ENCODE results near the gene PPP1R14C.

DNA sequence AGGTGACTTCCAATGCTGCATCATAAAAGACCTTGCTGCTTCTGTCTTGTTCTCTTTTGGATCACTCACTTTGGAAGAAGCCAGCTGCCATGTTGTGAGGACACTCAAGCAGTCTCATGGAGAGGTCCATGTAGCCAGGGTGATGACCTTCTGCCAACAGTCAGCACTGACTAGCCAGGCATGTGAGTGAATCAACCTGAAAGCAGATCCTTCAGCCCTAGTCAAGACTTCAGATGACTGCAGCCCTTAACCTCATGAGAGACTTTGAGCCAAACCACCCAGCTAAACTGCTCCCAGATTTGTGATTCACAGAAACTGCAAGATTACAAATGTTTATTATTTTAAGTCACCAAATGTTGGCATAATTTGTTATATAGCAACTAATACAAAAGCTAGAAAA, 140.0 kb downstream of the PPP1R14C start:
- TF ChIP-seq POLR2AphosphoS5 (IDR thresholded peaks at IDR 0.05; ENCODE audit: insufficient read depth, low read depth, low read length) = no peak
- no peak for TF ChIP-seq CTCF (IDR thresholded peaks at IDR 0.05; ENCODE audit: extremely low read depth in 1 of 2, insufficient read depth in 1 of 2, low read depth in 1 of 2, low read length in 2 of 2)
- TF ChIP-seq POLR2A (IDR thresholded peaks at IDR 0.05; ENCODE audit: low read depth, low read length) = no peak

Data from endothelial cell of umbilical vein (primary cell).